HepG2 (cell line): ENCODE data around the gene CYP11A1. TPM values are rescaled to one million over a fixed set of nuclear protein-coding genes. Genes with fewer than 3 reads are reported as not detected.

Source experiments
- CREB1 ChIP-seq, 2 experiments: fragments of 450-650 bp in 1 of 2; IDR thresholded peaks; 2 replicates each; pipeline ENCODE4 v1.6.1; 2016 to 2017; ENCODE audit warnings: control low read depth in 1 of 2, mild to moderate bottlenecking in 1 of 2, missing compliant biosample characterization in 1 of 2, missing genetic modification characterization in 1 of 2
- CREB3 ChIP-seq: sonication (generic); formaldehyde crosslinking; IDR thresholded peaks from 2 replicates; pipeline ENCODE4 v1.5.0; 2020; ENCODE audit warnings: missing genetic modification reagents
- FOXA1 ChIP-seq, 2 experiments: fragments of 450-650 bp in 1 of 2; sonication (generic) in 1 of 2; formaldehyde crosslinking in 1 of 2; IDR thresholded peaks; 2 replicates each; pipeline versions ENCODE4 v1.4.0 to v1.6.1; 2016 to 2020; ENCODE audit warnings: missing genetic modification reagents in 1 of 2
- MXD4 ChIP-seq: IDR thresholded peaks from 2 replicates; pipeline ENCODE4 v1.6.1; 2016; ENCODE audit warnings: mild to moderate bottlenecking, missing biosample characterization, missing genetic modification reagents
- NAIF1 ChIP-seq: sonication (generic); formaldehyde crosslinking; IDR thresholded peaks from 2 replicates; pipeline ENCODE4 v1.5.0; 2020; ENCODE audit warnings: mild to moderate bottlenecking, missing genetic modification reagents, borderline replicate concordance
- NCOR1 ChIP-seq: fragments of 200-600 bp; sonication (generic); IDR thresholded peaks from 2 replicates; pipeline ENCODE4 v1.7.0; 2017; ENCODE audit warnings: antibody characterized with exemption, low read length, borderline replicate concordance
- RAD51 ChIP-seq: fragments of 450-650 bp; IDR thresholded peaks from 2 replicates; pipeline ENCODE4 v1.6.1; 2016; ENCODE audit warnings: borderline replicate concordance
- TOE1 ChIP-seq: sonication (generic); formaldehyde crosslinking; IDR thresholded peaks from 2 replicates; pipeline ENCODE4 v1.4.0; 2020; ENCODE audit warnings: mild to moderate bottlenecking, missing genetic modification reagents
- ZNF235 ChIP-seq: sonication (generic); formaldehyde crosslinking; IDR thresholded peaks from 2 replicates; pipeline ENCODE4 v1.8.1; 2023; ENCODE audit warnings: mild to moderate bottlenecking, missing genetic modification reagents, borderline replicate concordance
- ZNF251 ChIP-seq: sonication (generic); formaldehyde crosslinking; IDR thresholded peaks from 2 replicates; pipeline ENCODE4 v1.9.0; 2021; ENCODE audit warnings: mild to moderate bottlenecking, missing genetic modification reagents
- ZNF556 ChIP-seq: sonication (generic); formaldehyde crosslinking; IDR thresholded peaks from 2 replicates; pipeline ENCODE4 v1.4.0; 2020; ENCODE audit warnings: mild to moderate bottlenecking, missing genetic modification reagents, borderline replicate concordance
- ZNF720 ChIP-seq: sonication (generic); formaldehyde crosslinking; IDR thresholded peaks from 2 replicates; pipeline ENCODE4 v1.4.0; 2020; ENCODE audit warnings: missing genetic modification reagents
- ZNF879 ChIP-seq: sonication (generic); formaldehyde crosslinking; IDR thresholded peaks from 2 replicates; pipeline ENCODE4 v1.8.1; 2023; ENCODE audit warnings: missing genetic modification reagents
- polyA plus RNA-seq, 8 experiments: library from polyadenylated mRNA; depleted of rRNA in 3 of 8; stranded (reverse) in 7 of 8; unstranded in 1 of 8; fragments of >200 nt; fragmentation: Illumina TruSeq in 4 of 8; extraction: Trizol in 4 of 8; gene quantifications; 2 replicates each; pipeline versions ENCODE4 v1.2.1 to v1.2.3, GENCODE V29; 2011 to 2016; ENCODE audit warnings: low read depth in 4 of 8, missing spikeins in 1 of 8, mixed read lengths in 1 of 8; ENCODE audit not compliant: insufficient read depth in 1 of 8
- total RNA-seq, 5 experiments: library from RNA; depleted of rRNA; stranded (reverse); fragments of >200 nt; fragmentation: Illumina TruSeq; extraction: Trizol; gene quantifications; 2 replicates each; pipeline ENCODE4 v1.2.3, GENCODE V29; 2016; ENCODE audit warnings: low read depth in 1 of 5
- TF ChIP-seq, protein P1 (sequence below): sonication (generic); formaldehyde crosslinking; IDR thresholded peaks from 2 replicates; pipeline ENCODE4 v1.4.0; 2020; ENCODE audit warnings: missing genetic modification reagents, mild to moderate bottlenecking, borderline replicate concordance
- TF ChIP-seq, protein P2 (sequence below): sonication (generic); formaldehyde crosslinking; IDR thresholded peaks from 2 replicates; pipeline ENCODE4 v1.5.1; 2020; ENCODE audit warnings: missing genetic modification reagents, mild to moderate bottlenecking, borderline replicate concordance
- TF ChIP-seq, protein P3 (sequence below): IDR thresholded peaks from 2 replicates; pipeline ENCODE4 v1.6.1; 2016; ENCODE audit warnings: low read depth, control low read depth
- TF ChIP-seq, protein P4 (sequence below): sonication (generic); formaldehyde crosslinking; IDR thresholded peaks from 2 replicates; pipeline ENCODE4 v1.9.0; 2021; ENCODE audit warnings: missing genetic modification reagents, mild to moderate bottlenecking, borderline replicate concordance
- TF ChIP-seq, protein P5 (sequence below): fragments of 450-650 bp; IDR thresholded peaks from 2 replicates; pipeline ENCODE4 v1.6.1; 2016

The CYP11A1 gene
- total and polyA plus RNA-seq, 2 of the 13 experiments (the other 11 are each of a cell fraction or from before 2014, with no cell fraction given), result 0.66 to 0.92 TPM

DNA sequence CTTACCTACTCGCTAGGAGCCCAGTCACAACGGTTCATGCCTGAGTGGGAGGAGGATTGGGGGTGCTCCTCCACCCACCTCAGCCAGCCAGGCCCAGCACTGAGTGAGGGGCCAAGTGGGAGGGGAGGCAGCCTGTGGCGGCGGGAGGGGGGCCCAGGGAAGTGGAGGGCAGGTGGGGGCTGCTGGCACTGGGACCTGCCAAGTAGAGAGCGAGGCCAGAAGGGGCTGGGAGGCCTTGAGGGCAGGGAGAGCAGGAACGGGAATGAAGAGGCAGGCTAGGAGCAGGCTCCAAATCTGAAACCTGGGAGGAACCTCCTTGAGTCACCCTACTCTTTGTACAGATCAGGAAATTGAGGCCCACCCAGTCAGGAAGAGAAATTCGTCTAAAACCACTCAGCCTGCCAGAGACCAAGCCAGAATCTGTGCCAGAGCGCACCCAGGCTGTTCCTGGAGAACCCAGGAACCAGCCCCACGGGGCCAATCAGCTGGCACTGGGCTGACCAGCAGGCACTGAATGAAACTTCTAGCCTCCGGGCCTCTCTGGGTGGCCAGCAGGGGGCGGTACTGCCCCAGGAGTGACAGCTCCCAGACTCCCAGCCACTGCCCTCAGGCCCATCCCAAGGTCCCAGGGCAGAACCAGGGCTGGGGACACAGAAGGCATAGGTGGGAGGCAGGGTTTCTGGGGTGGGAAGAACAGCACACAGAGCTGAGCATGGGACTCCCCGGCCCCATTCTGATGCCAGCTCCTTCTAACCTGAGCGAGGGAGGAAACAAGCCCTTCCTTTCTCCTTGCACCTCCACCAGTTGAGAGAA, 14.8 kb upstream of the CYP11A1 start (continued):
- TF ChIP-seq, protein P1, sequence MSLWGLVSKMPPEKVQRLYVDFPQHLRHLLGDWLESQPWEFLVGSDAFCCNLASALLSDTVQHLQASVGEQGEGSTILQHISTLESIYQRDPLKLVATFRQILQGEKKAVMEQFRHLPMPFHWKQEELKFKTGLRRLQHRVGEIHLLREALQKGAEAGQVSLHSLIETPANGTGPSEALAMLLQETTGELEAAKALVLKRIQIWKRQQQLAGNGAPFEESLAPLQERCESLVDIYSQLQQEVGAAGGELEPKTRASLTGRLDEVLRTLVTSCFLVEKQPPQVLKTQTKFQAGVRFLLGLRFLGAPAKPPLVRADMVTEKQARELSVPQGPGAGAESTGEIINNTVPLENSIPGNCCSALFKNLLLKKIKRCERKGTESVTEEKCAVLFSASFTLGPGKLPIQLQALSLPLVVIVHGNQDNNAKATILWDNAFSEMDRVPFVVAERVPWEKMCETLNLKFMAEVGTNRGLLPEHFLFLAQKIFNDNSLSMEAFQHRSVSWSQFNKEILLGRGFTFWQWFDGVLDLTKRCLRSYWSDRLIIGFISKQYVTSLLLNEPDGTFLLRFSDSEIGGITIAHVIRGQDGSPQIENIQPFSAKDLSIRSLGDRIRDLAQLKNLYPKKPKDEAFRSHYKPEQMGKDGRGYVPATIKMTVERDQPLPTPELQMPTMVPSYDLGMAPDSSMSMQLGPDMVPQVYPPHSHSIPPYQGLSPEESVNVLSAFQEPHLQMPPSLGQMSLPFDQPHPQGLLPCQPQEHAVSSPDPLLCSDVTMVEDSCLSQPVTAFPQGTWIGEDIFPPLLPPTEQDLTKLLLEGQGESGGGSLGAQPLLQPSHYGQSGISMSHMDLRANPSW (CRISPR knock-in tag), result no peak
- TF ChIP-seq CREB1 (IDR thresholded peaks at IDR 0.05) (no peak), CREB1 (CRISPR knock-in tag; IDR thresholded peaks at IDR 0.05) (no peak), NCOR1 (no peak), CREB3 (no peak), RAD51 (no peak), ZNF251 (CRISPR knock-in tag) (no peak), TOE1 (CRISPR knock-in tag) (no peak), NAIF1 (CRISPR knock-in tag) (no peak), MXD4 (0 out of 2 replicates have a peak, but pooled peaks have one; percentile 28), FOXA1 (IDR thresholded peaks at IDR 0.05) (no peak), FOXA1 (CRISPR knock-in tag; IDR thresholded peaks at IDR 0.05) (0 out of 2 replicates have a peak, but pooled peaks have one; percentile 12), ZNF235 (no peak), ZNF556 (CRISPR knock-in tag) (no peak), ZNF720 (CRISPR knock-in tag) (no peak), ZNF879 (no peak)
- TF ChIP-seq, protein P2, sequence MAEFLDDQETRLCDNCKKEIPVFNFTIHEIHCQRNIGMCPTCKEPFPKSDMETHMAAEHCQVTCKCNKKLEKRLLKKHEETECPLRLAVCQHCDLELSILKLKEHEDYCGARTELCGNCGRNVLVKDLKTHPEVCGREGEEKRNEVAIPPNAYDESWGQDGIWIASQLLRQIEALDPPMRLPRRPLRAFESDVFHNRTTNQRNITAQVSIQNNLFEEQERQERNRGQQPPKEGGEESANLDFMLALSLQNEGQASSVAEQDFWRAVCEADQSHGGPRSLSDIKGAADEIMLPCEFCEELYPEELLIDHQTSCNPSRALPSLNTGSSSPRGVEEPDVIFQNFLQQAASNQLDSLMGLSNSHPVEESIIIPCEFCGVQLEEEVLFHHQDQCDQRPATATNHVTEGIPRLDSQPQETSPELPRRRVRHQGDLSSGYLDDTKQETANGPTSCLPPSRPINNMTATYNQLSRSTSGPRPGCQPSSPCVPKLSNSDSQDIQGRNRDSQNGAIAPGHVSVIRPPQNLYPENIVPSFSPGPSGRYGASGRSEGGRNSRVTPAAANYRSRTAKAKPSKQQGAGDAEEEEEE (CRISPR knock-in tag), result no peak
- TF ChIP-seq, protein P3, sequence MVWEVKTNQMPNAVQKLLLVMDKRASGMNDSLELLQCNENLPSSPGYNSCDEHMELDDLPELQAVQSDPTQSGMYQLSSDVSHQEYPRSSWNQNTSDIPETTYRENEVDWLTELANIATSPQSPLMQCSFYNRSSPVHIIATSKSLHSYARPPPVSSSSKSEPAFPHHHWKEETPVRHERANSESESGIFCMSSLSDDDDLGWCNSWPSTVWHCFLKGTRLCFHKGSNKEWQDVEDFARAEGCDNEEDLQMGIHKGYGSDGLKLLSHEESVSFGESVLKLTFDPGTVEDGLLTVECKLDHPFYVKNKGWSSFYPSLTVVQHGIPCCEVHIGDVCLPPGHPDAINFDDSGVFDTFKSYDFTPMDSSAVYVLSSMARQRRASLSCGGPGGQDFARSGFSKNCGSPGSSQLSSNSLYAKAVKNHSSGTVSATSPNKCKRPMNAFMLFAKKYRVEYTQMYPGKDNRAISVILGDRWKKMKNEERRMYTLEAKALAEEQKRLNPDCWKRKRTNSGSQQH (CRISPR knock-in tag), result no peak
- TF ChIP-seq, protein P4, sequence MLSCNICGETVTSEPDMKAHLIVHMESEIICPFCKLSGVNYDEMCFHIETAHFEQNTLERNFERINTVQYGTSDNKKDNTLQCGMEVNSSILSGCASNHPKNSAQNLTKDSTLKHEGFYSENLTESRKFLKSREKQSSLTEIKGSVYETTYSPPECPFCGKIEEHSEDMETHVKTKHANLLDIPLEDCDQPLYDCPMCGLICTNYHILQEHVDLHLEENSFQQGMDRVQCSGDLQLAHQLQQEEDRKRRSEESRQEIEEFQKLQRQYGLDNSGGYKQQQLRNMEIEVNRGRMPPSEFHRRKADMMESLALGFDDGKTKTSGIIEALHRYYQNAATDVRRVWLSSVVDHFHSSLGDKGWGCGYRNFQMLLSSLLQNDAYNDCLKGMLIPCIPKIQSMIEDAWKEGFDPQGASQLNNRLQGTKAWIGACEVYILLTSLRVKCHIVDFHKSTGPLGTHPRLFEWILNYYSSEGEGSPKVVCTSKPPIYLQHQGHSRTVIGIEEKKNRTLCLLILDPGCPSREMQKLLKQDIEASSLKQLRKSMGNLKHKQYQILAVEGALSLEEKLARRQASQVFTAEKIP, result no peak
- TF ChIP-seq, protein P5, sequence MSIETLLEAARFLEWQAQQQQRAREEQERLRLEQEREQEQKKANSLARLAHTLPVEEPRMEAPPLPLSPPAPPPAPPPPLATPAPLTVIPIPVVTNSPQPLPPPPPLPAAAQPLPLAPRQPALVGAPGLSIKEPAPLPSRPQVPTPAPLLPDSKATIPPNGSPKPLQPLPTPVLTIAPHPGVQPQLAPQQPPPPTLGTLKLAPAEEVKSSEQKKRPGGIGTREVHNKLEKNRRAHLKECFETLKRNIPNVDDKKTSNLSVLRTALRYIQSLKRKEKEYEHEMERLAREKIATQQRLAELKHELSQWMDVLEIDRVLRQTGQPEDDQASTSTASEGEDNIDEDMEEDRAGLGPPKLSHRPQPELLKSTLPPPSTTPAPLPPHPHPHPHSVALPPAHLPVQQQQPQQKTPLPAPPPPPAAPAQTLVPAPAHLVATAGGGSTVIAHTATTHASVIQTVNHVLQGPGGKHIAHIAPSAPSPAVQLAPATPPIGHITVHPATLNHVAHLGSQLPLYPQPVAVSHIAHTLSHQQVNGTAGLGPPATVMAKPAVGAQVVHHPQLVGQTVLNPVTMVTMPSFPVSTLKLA, result no peak
